PC-3 (cell line): ENCODE data around the gene PRKN. TPM values are rescaled to one million over a fixed set of nuclear protein-coding genes. Genes with fewer than 3 reads are reported as not detected.
A peak's percentile ranks its signal among the peaks of the same experiment; 100 is the strongest.

Experiments used
- ATAC-seq: fragments of 200-7000 bp; cut with Tn5 transposase; 2 replicates; pipeline ENCODE4 v1.9.1; 2020; ENCODE audit warnings: mild to moderate bottlenecking, moderate library complexity
- BruUV-seq: library from RNA; stranded (reverse); fragments of 400-500 nt; replicated peaks from 2 replicates; lab custom pipeline; 2021; lab: Mats Ljungman, UMichigan
- CTCF ChIA-PET: fragments of 300-600 bp; sonication (Branson Sonifier 250); formaldehyde crosslinking; loops from one replicate; lab custom pipeline; 2022; ENCODE audit warnings: antibody characterized with exemption; lab: Charles Lee
- POLR2A ChIA-PET: fragments of 300-600 bp; sonication (Branson Sonifier 250); formaldehyde crosslinking; loops from one replicate; lab custom pipeline; 2022; ENCODE audit warnings: antibody characterized with exemption; ENCODE audit not compliant: unreplicated experiment; lab: Charles Lee
- DNase-seq: peaks from one replicate; pipeline ENCODE4 v3.0.0-alpha.2; 2015
- H2AFZ ChIP-seq: fragments of 300-600 bp; sonication (generic); 2 replicates; pipeline ENCODE4 v1.6.0; 2016; ENCODE audit warnings: antibody characterized with exemption, low read length
- H3F3A ChIP-seq: fragments of 300-600 bp; sonication (generic); one replicate; pipeline ENCODE4 v1.6.0; 2017; ENCODE audit warnings: antibody characterized with exemption, low read length, control low read depth, mild to moderate bottlenecking; ENCODE audit not compliant: unreplicated experiment
- H3K27ac ChIP-seq: fragments of 300-600 bp; sonication (generic); 2 replicates; pipeline ENCODE4 v1.5.1; 2016; ENCODE audit warnings: mild to moderate bottlenecking, low read length
- H3K27me3 ChIP-seq: fragments of 300-600 bp; sonication (generic); 2 replicates; pipeline ENCODE4 v1.6.1; 2016; ENCODE audit warnings: low read length, mixed read lengths
- H3K36me3 ChIP-seq: fragments of 300-600 bp; sonication (generic); 2 replicates; pipeline ENCODE4 v1.6.1; 2016; ENCODE audit warnings: low read depth, mixed run types, low read length, mixed read lengths
- H3K4me1 ChIP-seq: fragments of 300-600 bp; sonication (generic); 2 replicates; pipeline ENCODE4 v1.5.1; 2016; ENCODE audit warnings: low read length; ENCODE audit not compliant: insufficient read depth
- H3K4me2 ChIP-seq: fragments of 300-600 bp; sonication (generic); 2 replicates; pipeline ENCODE4 v1.6.0; 2016; ENCODE audit warnings: low read length
- H3K4me3 ChIP-seq: fragments of 300-600 bp; sonication (generic); 2 replicates; pipeline ENCODE4 v1.5.1; 2016; ENCODE audit warnings: mild to moderate bottlenecking, low read length, mixed read lengths
- H3K79me2 ChIP-seq: fragments of 300-600 bp; sonication (generic); 2 replicates; pipeline ENCODE4 v1.6.1; 2017; ENCODE audit warnings: low read length, mixed read lengths
- H3K9ac ChIP-seq: fragments of 300-600 bp; sonication (generic); 2 replicates; pipeline ENCODE4 v1.6.0; 2016; ENCODE audit warnings: mild to moderate bottlenecking, low read length
- H3K9me2 ChIP-seq: fragments of 300-600 bp; sonication (generic); replicated peaks from 2 replicates; pipeline ENCODE4 v1.6.1; 2016; ENCODE audit warnings: mixed run types, low read length, mixed read lengths
- H3K9me3 ChIP-seq: fragments of 300-600 bp; sonication (generic); 2 replicates; pipeline ENCODE4 v1.6.1; 2016; ENCODE audit warnings: low read length, mixed read lengths
- H4K20me1 ChIP-seq: fragments of 300-600 bp; sonication (generic); 2 replicates; pipeline ENCODE4 v1.6.1; 2016; ENCODE audit warnings: low read length, mixed read lengths
- CTCF ChIP-seq: fragments of 300-600 bp; sonication (generic); conservative IDR thresholded peaks from 2 replicates; pipeline ENCODE4 v1.5.1; 2017; ENCODE audit warnings: antibody characterized with exemption, low read depth, mild to moderate bottlenecking, low read length
- EZH2 ChIP-seq: fragments of 300-600 bp; sonication (generic); IDR thresholded peaks from one replicate; pipeline ENCODE4 v1.6.1; 2017; ENCODE audit warnings: antibody characterized with exemption, mild to moderate bottlenecking, low read length; ENCODE audit not compliant: unreplicated experiment
- EZH2phosphoT487 ChIP-seq: fragments of 300-600 bp; sonication (generic); IDR thresholded peaks from 2 replicates; pipeline ENCODE4 v1.6.1; 2018; ENCODE audit warnings: mild to moderate bottlenecking, antibody characterized with exemption, low read length, borderline replicate concordance
- intact Hi-C: fragments of 100-400 bp; cut with micrococcal nuclease; formaldehyde crosslinking; loops from 2 replicates; pipeline ENCODE4 v1.9.0; 2023
- total RNA-seq: library from RNA; depleted of rRNA; stranded (reverse); fragments of >200 nt; gene quantifications from 2 replicates; pipeline ENCODE4 v1.2.3, GENCODE V29; 2014

The PRKN gene
- total RNA-seq, 1 experiment from 2014 or later: not detected

- DNase-seq: peak; percentile 13
- CTCF ChIA-PET: no interaction called here
- no peak overlapping the region for H3K27ac ChIP-seq
- no peak overlapping the region for H2AFZ ChIP-seq
- no peaks in the 10 kb centered on the region for H3K36me3 ChIP-seq
- no peak overlapping the region for H3K4me2 ChIP-seq
- TF ChIP-seq CTCF: no peak
- intact Hi-C loops: no loop called here
- H3K9ac ChIP-seq: no peak overlapping the region
- H3K4me1 ChIP-seq: peaks cover 5% of the 10 kb centered on the region
- no peak for ATAC-seq
- peaks cover 6% of the 10 kb centered on the region; the same call in 1 of the 2 replicates for H3K27me3 ChIP-seq
- no peaks in the 10 kb centered on the region for H4K20me1 ChIP-seq
- H3K4me3 ChIP-seq: no peak overlapping the region
- no peaks in the 10 kb centered on the region for H3F3A ChIP-seq
- no peaks in the 10 kb centered on the region for H3K9me2 ChIP-seq
- POLR2A ChIA-PET: no interaction called here
- no TSS peak for BruUV-seq
- no peaks in the 10 kb centered on the region for H3K79me2 ChIP-seq
- H3K9me3 ChIP-seq: no peaks in the 10 kb centered on the region
These were observed 670.8 kb downstream of the PRKN start for GRCh38 chr6:162056745-162057144.

- Histone ChIP-seq H3K36me3 (no peaks in the 10 kb centered on the region), H3K27me3 (peaks cover 13% of the 10 kb centered on the region; the same call in 1 of the 2 replicates), H3K4me2 (no peak overlapping the region), H3F3A (no peaks in the 10 kb centered on the region), H3K9me2 (no peaks in the 10 kb centered on the region), H3K9ac (no peak overlapping the region), H3K79me2 (no peaks in the 10 kb centered on the region), H3K27ac (no peak overlapping the region), H2AFZ (no peak overlapping the region), H3K4me3 (no peak overlapping the region), H3K9me3 (no peaks in the 10 kb centered on the region), H3K4me1 (peaks cover 5% of the 10 kb centered on the region), H4K20me1 (no peaks in the 10 kb centered on the region)
- ChIA-PET POLR2A (no interaction called here), CTCF (no interaction called here)
- no peak for TF ChIP-seq EZH2
- no peak for TF ChIP-seq CTCF
- no peak for TF ChIP-seq EZH2phosphoT487
- intact Hi-C loops: no loop called here
- BruUV-seq: no TSS peak
- DNase-seq (no peak), ATAC-seq (no peak)
These were observed 671.5 kb downstream of the PRKN start for GRCh38 chr6:162056061-162056460.

- DNase-seq (no peak), ATAC-seq (no peak)
- Histone ChIP-seq H3K4me2 (no peak overlapping the region), H2AFZ (no peak overlapping the region), H3K36me3 (no peaks in the 10 kb centered on the region), H3K4me1 (peaks cover 5% of the 10 kb centered on the region), H3F3A (no peaks in the 10 kb centered on the region), H3K4me3 (no peak overlapping the region), H3K9ac (no peak overlapping the region), H3K9me3 (no peaks in the 10 kb centered on the region), H3K27ac (no peak overlapping the region), H3K79me2 (no peaks in the 10 kb centered on the region), H4K20me1 (no peaks in the 10 kb centered on the region), H3K27me3 (peaks cover 17% of the 10 kb centered on the region), H3K9me2 (no peaks in the 10 kb centered on the region)
- POLR2A ChIA-PET: no interaction called here
- CTCF ChIA-PET: no interaction called here
- intact Hi-C loops: no loop called here
- no TSS peak for BruUV-seq
- TF ChIP-seq CTCF: no peak
- TF ChIP-seq EZH2phosphoT487: no peak
- no peak for TF ChIP-seq EZH2
These were observed 672.2 kb downstream of the PRKN start for GRCh38 chr6:162055365-162055764.
